GM21576 (cell line): ENCODE results near the gene TFR2.
A peak's percentile ranks its signal among the peaks of the same experiment; 100 is the strongest.

Source experiments
- ATAC-seq: cut with Tn5 transposase; IDR thresholded peaks from one replicate; pipeline ENCODE4 v1.9.1; 2021; ENCODE audit warnings: mild to moderate bottlenecking, moderate library complexity; ENCODE audit not compliant: unreplicated experiment

The TFR2 gene

DNA sequence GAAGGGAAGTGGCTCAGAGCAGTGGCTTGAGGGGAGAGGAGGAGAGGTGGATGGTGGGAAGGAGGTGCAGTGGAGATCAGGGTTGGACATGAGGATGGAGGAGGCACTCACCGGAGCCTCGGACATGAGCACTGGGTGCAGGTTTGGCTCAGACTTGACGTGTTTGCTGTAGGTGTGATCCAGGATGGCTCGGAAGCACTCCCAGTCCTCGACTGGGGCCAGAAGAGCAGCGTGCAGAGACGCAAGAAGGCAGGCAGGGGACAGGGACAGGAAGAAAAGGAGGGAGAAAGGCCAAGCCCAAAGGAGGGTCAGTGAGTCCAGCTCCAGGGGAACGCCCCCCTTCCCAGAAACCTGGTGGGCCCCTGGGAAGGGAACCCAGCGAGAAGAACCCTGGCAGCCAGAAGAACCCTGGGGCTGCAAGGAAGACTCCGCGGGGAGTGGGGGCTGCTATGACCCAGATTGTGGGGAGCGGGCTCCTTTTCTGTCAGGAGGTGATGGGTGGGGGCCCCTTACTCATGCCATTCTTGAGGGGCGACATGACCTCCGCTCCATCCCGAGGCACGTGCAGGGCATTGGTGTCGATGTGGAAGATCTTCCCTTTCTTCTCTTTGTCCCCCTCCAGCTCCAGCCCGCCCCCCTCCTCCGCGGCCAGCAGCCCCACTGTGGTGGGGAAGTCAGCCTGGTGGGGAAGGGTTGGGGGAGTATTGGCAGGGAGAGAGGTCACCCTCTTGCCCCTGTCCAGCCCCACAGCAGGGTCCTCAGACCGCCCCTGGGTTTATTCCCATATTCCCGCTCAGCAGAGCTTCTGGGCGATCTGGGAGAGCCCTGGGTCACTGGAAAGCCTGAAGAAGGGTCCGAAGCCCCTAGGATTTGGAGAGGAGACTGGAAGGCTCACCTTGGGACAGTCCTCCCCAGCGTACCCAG, 13.8 kb upstream of the TFR2 start:
- ATAC-seq = no peak

DNA sequence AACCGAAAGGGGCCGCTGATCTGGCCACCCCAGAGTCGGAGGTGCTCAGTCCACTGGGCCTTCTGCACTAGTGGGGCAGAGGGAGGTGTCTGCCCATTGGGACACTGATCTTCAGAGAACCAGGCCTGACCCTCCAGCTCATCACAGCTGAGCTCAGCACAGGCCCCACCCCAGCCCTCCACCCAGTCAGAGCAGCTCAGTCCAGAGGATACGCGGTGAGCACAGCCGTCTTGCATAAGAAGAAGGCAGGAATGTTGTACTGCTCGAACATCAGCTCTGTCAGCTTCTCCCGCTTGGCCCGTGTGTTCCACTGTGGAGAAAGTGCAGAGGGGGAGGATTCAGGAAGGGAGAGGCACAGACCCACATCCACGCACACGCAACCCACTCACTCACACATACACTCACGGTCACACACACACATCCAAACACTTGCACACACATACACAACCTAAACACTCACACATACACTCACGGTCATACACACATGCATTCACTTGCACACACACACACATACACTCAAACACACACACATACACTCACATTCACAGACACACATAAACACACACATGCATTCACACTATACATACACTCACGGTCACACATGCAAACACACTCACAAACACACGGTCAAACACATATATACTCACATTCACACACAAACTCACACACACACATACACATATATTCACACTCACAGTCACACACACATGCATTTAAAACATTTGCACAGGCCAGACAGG, 8.6 kb upstream of the TFR2 start:
- ATAC-seq = no peak

DNA sequence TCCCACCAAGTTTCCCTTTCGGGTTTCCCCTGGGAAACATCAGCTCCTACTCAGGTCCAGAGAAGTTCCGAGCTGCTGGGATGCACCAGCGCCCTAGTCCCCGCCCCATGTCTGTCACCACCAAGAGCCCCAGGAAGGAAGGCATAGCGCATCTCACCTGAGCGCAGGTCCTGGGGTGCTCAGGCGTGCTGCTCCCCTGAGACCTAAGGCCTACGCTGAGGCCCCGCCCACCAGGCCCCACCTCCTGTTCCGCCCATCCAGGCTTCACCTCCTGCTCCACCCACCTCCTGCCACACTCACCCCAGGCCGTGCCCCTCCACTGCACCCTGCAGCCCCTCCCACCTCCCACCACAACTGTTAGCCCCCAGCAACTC, 1.2 kb upstream of the TFR2 start:
- no peak for ATAC-seq

DNA sequence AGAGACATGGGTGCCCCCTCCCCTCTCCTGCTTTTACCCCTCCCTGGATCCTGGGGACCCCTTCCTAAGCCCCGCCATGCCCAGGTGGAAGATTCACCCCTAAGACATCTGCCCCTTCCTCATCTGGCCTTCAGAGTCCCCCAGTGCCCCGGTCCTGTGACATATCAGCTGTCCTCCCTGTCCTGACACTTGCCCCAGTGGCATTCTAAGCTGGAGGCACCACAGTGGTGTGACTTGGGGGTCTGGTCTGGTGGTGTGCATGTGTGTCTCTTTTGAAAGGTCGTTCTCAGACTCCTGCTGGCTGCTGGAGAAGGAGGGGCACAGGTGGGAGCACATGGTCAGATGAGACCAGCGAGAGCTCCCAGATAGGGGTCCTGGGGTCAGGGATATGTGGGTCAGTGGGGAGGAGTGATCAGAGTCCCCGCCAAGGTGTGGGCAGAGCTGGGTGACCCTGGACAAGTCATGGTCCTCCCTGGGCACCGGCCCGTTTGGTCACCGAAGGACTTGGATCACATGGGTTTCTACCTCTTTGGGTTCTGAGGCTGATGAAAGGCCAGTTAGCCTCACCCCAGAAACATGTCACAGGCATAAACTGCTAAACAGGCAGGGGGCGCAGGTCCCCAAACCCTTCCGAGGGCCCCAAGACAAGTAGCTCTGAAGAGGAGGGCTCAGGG, 645 bp upstream of the TFR2 start:
- no peak for ATAC-seq

DNA sequence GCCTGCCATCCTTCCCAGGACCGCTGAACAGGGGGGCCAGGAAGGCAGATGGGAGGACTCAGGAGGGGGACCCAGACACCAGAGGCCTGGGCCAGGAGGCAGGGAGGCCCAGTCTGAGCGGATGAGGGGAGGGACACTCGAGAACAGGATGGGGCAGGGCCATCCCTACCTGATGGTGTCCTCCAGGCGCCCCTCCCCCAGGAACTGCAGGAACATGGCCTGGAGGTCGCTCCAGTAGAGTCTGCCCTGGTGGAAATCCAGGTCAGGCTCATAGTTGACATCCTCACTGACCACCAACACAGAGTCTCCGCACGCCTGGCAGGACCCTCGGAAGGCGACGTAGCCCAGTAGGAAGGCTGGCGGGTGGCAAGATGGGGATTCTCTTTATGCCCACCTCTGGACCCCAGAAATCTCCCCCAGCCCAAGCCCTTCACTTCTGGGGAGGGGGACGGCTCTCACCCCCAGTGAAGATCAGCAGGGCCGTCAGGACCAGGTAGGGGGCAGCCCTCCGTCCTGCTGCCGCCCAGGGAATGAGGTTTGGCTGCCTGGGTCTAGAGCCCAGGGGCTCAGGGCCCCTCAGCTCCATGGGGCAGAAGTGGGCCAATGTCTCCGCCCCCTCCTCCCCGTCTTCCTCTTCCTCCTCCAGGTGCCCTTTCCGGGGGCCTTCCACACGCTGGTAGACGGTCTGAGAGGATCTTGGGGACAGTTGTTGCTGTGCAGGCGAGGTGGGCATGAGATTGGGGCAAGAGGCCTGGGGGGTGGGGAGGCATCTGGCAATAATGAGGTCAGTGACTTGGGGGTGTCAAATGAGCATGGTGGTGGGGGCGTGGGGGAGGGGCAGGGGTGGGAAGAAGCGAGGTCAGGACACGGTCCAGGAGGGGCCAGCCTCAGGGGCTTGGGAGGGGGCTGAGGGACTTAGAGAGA, 573 bp downstream of the TFR2 start:
- ATAC-seq = no peak

DNA sequence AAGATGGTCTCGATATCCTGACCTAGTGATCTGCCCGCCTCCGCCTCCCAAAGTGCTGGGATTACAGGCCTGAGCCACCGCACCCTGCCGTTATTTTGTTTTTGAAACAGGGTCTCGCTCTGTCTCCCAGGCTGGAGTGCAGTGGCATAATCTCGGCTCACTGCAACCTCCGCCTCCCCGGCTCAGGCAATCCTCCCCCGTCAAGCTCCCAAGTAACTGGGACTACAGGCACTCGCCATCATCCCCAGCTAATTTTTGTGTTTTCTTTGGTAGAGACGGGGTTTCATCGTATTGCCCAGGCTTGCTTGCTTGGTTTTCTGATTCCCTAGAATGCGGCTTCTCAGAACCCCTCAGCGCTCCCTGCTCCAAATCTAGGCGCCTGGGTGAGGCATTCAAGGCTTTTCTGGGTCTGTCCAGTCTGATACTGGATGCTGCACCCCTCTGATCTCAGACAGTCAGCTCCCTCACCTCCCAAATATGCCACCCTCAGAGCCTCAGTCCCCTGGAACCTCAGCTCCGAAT, 1.3 kb downstream of the TFR2 start:
- ATAC-seq = no peak

DNA sequence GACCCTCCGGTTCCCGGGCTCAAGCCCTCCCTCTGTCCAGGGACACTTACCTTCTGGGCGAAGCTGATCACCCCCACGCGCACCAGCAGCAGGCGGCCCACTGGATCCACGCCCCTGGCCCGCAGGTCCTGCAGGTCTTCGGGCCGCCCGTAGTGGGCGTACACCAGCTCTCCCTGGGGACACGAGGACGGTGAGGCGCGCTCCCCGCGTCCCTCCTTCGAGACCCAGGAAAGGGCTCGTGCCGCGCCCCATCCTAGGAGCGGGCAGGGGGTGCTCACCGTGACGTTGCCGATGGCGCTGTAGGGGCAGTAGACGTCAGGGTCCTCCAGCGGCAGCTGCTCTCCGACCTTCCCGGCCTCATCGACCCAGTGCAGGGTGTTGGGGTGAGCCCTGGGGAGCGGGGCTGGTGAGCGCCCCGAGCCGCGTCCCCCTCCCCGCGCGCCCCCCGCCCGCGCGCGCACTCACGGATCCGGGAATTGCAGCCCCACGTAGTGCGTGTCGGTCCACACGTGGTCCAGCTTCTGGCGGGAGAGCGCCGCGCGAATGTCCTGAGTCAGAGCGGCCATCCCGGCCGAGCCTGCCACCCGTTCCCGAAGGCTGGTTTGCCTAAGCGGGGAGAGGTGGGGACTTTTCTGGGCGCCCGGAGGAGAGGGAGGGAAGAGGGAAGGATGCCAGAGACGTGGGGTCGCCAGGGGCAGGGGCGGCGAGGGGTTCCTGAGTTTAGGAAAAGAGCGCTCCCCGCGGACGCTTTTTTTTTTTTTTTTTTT, 8.2 kb downstream of the TFR2 start:
- ATAC-seq = peak; percentile 71

DNA sequence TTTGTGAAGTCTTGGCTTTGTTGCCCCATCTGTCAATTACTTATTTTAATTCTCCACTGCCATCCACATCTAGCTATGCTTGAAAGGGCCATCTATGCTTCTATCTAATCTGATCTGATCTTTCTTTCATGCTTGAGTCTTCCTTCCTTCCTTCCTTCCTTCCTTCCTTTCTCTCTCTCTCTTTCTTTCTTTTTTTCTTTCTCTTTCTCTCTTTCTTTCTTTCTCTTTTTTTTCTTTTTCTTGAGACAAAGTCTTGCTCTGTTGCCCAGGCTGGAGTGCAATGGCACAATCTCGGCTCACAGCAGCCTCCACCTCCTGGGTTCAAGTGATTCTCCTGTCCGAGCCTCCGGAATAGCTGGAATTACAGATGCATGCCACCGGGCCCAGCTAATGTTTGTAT, 11.3 kb downstream of the TFR2 start:
- no peak for ATAC-seq

DNA sequence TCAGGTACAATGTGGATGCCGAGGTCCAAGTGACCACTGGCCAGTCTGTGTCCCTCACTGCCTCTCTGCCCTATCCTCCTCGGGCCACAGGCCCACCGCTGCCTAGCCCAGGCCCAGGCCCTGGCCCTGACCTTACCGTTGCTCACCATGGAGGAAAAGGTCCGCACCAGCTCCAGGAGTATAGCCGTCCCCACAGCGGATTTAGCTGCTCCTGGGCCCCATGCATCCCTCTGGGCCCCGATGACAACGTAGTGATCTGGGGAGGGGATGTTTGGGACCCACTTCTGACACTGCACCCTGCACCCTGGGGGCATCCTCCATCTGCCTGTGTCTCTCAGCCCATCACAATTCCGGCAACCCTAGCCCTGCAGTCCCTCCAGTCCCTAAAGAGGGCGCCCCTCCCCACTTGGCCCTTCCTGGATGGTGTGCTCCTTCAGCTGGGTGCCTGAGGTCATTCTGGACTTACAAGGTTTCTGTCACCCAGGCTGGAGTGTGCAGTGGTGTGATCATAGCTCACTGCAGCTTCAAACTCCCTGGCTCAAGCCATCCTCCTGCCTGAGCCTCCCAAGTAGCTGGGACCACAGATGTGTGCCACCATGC, 12.1 kb downstream of the TFR2 start:
- no peak for ATAC-seq

DNA sequence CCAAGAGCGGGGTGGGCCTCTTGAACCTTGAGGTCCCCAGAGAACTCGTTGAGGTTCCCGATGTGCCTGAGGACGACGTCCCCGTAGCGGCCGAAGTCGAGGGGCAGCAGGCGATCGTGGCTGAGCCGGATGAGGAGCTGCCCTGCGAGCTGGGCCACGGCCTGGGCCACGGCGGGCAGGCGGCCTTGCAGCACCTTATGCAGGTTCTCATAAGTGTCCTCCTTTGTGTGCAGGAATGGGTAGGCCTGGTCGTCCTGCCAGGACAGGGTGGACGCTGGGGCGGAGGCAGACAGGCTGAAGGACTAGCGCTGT, 14.2 kb downstream of the TFR2 start:
- no peak for ATAC-seq

DNA sequence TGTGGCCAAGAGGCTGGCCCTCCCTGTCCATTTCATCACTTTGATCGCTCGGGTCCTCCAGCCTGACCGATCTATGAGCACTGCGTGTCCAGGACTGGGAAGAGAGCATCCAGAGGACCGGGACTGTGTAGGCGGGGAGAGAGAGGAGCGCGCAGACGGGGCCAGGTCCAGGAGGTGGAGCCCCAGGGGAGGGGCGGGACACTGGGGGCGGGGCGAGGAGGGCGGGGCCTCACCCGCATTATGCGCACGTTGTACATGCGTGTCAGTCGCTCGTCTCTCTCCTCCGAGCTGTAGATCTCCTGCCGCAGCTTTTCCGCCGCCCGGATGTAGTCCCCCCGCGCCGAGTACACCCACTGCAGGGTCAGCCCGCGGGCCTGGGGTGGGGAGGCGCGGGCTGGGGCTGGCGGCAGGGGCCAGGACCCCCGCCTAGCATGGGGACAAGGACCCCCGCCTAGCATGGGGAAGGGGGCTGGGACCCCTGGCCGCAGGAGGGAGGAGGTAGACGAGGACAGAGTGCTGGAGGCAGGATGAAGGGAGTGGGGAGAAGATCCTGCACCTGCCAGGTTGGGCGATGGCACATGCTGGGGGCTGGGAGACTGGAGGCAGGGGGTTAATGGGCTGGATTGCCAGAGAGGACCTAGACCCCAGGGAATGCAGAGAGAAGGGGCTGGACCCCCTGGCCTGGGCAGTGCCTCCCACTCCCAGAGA, 14.7 kb downstream of the TFR2 start:
- peak; percentile 89 for ATAC-seq

DNA sequence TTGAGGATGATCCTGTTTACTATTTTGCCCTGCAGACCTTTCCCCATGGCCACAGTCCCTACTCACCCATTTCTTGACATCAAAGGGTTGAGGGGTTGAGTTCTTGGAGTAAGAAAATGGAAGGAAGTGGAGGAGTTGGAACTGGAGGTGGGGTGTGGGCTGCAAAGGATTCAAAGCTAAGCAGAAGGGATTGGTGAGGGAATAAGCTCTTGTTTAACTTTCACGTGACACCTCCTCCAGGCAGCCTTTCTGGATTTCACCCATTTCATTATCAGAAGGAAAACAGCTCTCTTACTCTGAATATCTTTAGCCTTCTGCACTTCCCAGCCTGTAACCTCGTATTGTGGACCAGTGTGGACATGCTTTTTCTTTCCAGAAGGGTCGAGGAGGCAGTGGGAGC, 15.3 kb downstream of the TFR2 start:
- no peak for ATAC-seq

DNA sequence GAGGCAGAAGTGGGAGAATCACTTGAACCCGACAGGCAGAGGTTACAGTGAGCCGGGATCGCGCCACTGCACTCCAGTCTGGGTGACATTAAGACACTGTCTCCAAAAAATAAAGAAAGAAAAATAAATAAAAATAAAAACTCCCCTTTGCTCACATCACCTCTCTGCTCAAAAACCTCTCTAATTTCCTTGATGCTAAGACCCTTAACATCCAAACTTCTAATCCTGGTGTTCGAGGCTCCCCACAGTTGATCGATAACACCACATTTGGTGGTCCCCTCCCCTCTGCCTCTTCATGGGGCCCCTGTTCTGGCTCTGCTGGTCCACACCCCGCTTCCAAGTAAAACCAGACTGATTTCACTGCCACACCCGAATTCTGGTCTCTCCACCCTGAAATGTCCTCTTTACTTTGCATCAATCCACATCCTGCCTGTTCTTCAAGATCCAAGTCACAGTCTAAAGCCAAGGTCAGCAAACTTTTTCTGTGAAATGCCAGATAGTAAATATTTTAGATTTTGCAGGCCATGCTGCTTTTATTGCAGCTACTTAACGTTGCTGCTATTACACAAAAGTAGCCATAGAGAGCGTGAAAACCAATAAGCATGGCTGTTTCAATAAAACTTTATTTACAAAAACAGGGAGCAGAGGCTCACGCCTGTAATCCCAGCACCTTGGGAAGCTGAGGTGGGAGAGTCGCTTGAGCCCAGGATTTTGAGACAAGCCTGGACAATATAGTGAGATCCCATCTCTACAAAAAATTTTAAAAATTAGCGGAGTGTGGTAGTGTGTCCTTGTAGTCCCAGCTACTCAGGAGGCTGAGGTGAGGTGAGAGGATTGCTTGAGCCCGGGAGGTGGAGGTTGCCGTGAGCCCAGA, 17.2 kb downstream of the TFR2 start:
- ATAC-seq = no peak

DNA sequence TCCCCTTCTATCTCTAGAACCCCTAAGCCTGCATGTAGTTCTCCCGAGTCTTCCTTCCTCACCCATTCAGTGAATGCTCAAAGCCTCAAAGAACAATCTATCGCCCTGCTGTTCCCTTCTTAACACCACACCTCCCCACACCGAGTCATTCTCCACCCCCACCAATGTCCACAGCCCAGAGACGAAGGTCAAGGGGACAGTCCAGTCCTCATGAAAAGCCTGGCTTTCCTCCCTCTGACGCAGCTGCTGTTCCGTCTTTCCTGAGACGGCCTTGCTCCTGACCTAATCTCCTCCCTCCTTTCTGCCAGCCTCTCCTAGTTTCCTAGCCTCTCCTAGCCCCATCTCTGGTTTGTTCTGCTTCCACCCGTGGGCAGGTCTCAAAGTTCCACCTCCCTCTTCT, 19.8 kb downstream of the TFR2 start:
- no peak for ATAC-seq

DNA sequence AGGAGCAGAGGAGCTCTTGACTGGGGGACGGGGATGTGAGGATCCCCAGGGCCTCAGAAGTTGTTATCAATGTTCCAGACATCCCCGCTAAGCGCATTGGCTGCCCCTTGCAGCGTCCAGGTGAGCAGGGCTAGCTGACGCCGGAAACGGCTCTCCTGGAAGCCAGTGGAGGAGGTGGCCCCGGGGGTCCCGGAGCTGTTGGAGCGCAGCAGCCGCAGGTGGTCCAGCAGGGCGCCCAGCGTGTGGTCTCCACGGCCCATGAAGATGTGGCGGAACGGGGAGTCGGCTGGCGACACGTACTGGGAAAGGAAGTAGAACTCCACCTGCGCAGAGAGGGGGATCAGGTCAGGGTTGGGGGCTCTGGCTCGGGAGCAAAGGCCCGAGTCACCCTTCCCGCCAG, 20.5 kb downstream of the TFR2 start:
- no peak for ATAC-seq

DNA sequence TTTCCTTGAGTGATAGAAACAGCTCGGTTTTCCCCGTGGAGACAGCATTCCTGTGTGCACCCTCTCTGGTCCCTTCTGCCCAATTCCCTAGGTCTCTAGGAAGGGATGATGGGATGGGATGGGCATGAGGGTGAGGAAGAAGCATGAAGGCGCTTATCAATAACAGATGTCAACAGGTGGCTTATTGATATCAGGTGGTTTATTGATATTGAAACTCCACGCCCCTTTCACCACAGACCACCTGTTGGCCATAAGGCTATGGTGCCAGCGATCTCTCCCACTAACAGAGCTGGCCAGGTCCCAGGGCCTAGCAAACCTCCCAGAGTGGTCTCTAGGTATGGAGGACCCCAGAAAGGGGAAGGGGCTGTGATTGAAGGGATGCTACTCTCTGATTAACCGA, 21.1 kb downstream of the TFR2 start:
- ATAC-seq = no peak

DNA sequence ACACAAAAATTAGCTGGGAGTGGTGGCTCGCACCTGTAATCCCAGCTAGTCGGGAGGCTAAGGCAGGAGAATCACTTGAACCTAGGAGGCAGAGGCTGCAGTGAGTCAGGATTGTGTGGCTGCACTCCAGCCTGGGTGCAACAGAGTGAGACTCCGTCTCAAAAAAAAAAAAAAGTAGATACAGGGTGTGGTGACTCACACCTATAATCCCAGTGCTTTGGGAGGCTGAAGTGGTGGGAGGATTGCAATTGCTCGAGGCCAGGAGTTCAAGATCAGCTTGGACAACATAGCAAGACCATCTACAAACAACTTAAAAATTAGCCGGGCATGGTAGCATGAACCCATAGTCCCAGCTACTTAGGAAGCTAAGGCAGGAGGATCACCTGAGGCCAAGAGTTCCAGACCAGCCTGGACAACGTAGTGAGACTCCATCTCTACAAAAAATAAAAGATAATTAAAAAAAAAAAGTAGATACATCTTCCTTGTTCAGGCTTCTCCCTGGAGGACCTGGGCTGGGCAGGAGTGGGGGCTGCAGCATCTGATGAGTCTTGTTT, 27.0 kb downstream of the TFR2 start:
- ATAC-seq = no peak
